ENCODE data around the gene XPO4.
"Not testable (repeated sequence)": the region's sequence is repeated elsewhere in the genome, so short reads cannot be mapped to it uniquely, and the experiment has no call there.

GRCh38 chr13:20743830-20744404 is 158.6 kb downstream of the XPO4 start:
- TF ChIP-seq POLR2A (IDR thresholded peaks at IDR 0.05) = not testable (repeated sequence)
- TF ChIP-seq, protein P1, sequence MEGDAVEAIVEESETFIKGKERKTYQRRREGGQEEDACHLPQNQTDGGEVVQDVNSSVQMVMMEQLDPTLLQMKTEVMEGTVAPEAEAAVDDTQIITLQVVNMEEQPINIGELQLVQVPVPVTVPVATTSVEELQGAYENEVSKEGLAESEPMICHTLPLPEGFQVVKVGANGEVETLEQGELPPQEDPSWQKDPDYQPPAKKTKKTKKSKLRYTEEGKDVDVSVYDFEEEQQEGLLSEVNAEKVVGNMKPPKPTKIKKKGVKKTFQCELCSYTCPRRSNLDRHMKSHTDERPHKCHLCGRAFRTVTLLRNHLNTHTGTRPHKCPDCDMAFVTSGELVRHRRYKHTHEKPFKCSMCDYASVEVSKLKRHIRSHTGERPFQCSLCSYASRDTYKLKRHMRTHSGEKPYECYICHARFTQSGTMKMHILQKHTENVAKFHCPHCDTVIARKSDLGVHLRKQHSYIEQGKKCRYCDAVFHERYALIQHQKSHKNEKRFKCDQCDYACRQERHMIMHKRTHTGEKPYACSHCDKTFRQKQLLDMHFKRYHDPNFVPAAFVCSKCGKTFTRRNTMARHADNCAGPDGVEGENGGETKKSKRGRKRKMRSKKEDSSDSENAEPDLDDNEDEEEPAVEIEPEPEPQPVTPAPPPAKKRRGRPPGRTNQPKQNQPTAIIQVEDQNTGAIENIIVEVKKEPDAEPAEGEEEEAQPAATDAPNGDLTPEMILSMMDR (IDR thresholded peaks at IDR 0.05) = not testable (repeated sequence)

Data from heart left ventricle (tissue), 13 donors.